Measurements from ENCODE around the gene RPAP3.

The RPAP3 gene

GRCh38 chr12:47652521-47653234 is 53.2 kb downstream of the RPAP3 start:
- no peaks in the 10 kb centered on the region for H3K9me3 ChIP-seq (ENCODE audit: severe bottlenecking)
- no peak overlapping the region for H3K27ac ChIP-seq (ENCODE audit: poor library complexity, severe bottlenecking)
- no peak overlapping the region for H3K4me3 ChIP-seq (ENCODE audit: severe bottlenecking)
- no peak for TF ChIP-seq CTCF (IDR thresholded peaks at IDR 0.05; ENCODE audit: poor library complexity, severe bottlenecking)
- H3K27me3 ChIP-seq (ENCODE audit: insufficient read depth, poor library complexity, severe bottlenecking), result no peaks in the 10 kb centered on the region
- DNase-seq (ENCODE audit: low spot score), result no peak
- no peak for ATAC-seq (ENCODE audit: low read depth)
- no peaks in the 10 kb centered on the region for H3K36me3 ChIP-seq (ENCODE audit: low read depth)
- H3K4me1 ChIP-seq (ENCODE audit: insufficient read depth, poor library complexity, severe bottlenecking), result no peaks in the 10 kb centered on the region

GRCh38 chr12:47651368-47652254 is 54.2 kb downstream of the RPAP3 start:
- Histone ChIP-seq H3K9me3 (ENCODE audit: severe bottlenecking) (no peaks in the 10 kb centered on the region), H3K4me3 (ENCODE audit: severe bottlenecking) (no peak overlapping the region), H3K36me3 (ENCODE audit: low read depth) (no peaks in the 10 kb centered on the region), H3K4me1 (ENCODE audit: insufficient read depth, poor library complexity, severe bottlenecking) (no peaks in the 10 kb centered on the region), H3K27ac (ENCODE audit: poor library complexity, severe bottlenecking) (no peak overlapping the region), H3K27me3 (ENCODE audit: insufficient read depth, poor library complexity, severe bottlenecking) (no peaks in the 10 kb centered on the region)
- DNase-seq (ENCODE audit: low spot score), result no peak
- TF ChIP-seq CTCF (IDR thresholded peaks at IDR 0.05; ENCODE audit: poor library complexity, severe bottlenecking), result peak; percentile 61
- ATAC-seq (ENCODE audit: low read depth), result peak; percentile 58; the same call in 2 of the 3 replicates

GRCh38 chr12:47650469-47650868 is 55.4 kb downstream of the RPAP3 start:
- TF ChIP-seq CTCF (IDR thresholded peaks at IDR 0.05; ENCODE audit: poor library complexity, severe bottlenecking), result no peak

GRCh38 chr12:47649381-47649780 is 56.4 kb downstream of the RPAP3 start:
- Histone ChIP-seq H3K4me3 (ENCODE audit: severe bottlenecking) (no peak overlapping the region), H3K9me3 (ENCODE audit: severe bottlenecking) (no peaks in the 10 kb centered on the region), H3K27me3 (ENCODE audit: insufficient read depth, poor library complexity, severe bottlenecking) (no peaks in the 10 kb centered on the region), H3K27ac (ENCODE audit: poor library complexity, severe bottlenecking) (no peak overlapping the region), H3K4me1 (ENCODE audit: insufficient read depth, poor library complexity, severe bottlenecking) (no peaks in the 10 kb centered on the region), H3K36me3 (ENCODE audit: low read depth) (no peaks in the 10 kb centered on the region)
- TF ChIP-seq CTCF (IDR thresholded peaks at IDR 0.05; ENCODE audit: poor library complexity, severe bottlenecking), result no peak
- ATAC-seq (ENCODE audit: low read depth), result no peak
- no peak for DNase-seq (ENCODE audit: low spot score)

More at GRCh38 chr12:47650469-47650868, 55.4 kb downstream of the RPAP3 start:
- Histone ChIP-seq H3K4me3 (ENCODE audit: severe bottlenecking) (no peak overlapping the region), H3K27me3 (ENCODE audit: insufficient read depth, poor library complexity, severe bottlenecking) (no peaks in the 10 kb centered on the region), H3K9me3 (ENCODE audit: severe bottlenecking) (no peaks in the 10 kb centered on the region), H3K27ac (ENCODE audit: poor library complexity, severe bottlenecking) (no peak overlapping the region), H3K36me3 (ENCODE audit: low read depth) (no peaks in the 10 kb centered on the region), H3K4me1 (ENCODE audit: insufficient read depth, poor library complexity, severe bottlenecking) (no peaks in the 10 kb centered on the region)
- DNase-seq (ENCODE audit: low spot score) (no peak), ATAC-seq (ENCODE audit: low read depth) (no peak)

Data from RWPE2 (cell line).